A172 (cell line): Measurements from ENCODE around the gene BANF2. TPM values are rescaled to one million over a fixed set of nuclear protein-coding genes. Genes with fewer than 3 reads are reported as not detected.

Experiments used
- DNase-seq: peaks from one replicate; pipeline ENCODE4 v3.0.0-alpha.2; 2015; ENCODE audit warnings: low spot score
- total RNA-seq: library from RNA; depleted of rRNA; stranded (reverse); fragments of >200 nt; shearing (Covaris generic); gene quantifications from 2 replicates; pipeline ENCODE4 v1.2.3, GENCODE V29; 2014

Gene BANF2
- total RNA-seq, 1 experiment from 2014 or later, result not detected

DNA sequence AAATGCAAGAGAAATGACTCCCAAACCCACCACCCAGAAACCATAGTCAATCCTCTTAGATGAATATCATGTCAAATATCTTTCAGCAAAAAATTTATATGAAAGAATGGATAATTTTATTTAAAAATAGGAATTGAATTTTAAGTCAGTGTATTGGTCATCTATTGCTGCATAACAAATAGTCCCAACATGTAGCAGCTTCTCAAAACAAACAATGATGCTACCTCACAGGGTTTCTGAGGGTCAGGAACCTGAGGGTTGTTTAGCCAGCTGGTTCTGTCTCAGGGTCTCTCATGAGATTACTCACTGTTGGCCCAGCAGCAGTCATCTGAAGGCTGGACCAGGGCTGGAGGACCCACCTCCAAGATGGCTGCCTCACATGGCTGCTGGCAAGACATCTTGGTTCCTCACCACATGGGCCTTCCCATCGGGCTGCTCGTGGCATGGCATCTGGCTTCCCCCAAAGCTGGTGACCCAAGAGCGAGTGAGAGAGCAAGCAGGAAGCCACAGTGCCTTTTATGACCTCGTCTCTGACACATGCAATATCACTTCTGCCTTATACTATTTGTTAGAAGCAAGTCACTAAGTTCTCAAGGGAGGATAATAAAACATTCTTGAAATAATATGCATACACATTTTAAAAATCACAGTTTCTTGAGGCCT lies 36.3 kb downstream of the BANF2 start:
- no peak for DNase-seq

DNA sequence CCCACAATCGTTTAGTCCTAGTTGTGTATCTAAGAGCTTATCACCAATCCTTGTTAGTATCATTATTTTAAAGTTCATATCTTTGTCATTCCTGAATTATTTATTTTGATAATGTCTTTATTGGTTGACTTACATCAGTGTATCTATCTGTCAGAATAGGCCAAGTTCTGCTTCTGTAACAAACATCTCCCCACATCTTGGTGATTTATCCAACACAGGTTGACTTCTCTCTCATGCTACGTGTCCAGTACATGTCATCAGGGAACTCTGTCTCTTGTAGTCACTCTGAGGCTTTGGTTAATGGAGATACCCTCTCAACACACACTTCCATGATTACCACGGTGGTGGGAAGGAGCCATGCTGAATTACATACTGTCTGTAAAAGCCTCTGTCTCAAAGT lies 38.4 kb downstream of the BANF2 start:
- DNase-seq, result no peak

DNA sequence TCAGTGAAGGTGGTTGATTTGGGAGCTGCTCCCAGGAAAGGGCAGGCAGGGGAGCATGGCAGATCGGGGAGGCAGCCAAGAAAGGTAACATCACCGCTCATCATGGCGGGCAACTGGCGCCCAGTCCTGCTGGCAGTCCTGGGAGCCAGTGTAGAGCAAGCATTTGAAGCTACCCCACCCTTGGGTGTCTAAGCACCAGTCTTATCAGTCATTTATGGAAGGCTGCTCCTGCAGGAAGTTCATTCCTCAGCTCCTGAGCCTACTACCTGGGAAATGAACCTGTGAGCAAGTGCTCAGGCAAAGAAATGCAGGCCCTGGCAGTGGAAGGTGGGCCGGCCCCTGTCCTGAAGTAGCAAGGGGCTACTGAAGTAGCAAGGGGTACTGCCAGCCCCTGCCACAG lies 41.5 kb downstream of the BANF2 start:
- no peak for DNase-seq

DNA sequence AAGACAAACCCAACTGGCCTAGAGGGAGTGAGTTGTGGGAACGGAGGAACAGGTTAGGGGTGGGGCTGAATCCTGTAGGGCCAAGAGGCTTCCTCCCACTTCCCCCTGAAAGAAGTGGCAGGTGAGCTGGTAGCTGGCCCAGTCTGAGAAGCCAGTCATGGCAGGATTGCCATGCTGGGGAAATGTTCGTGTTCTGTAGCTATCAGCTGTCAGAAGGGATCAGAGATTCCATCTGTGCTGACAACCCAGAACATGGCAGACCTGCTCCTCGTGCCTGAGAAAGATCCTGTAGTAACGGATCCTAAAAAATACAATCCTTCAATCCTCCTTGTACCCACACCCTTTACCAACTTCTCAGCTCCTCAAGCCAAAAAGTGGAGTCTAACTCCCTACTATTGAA lies 43.0 kb downstream of the BANF2 start:
- DNase-seq, result no peak

DNA sequence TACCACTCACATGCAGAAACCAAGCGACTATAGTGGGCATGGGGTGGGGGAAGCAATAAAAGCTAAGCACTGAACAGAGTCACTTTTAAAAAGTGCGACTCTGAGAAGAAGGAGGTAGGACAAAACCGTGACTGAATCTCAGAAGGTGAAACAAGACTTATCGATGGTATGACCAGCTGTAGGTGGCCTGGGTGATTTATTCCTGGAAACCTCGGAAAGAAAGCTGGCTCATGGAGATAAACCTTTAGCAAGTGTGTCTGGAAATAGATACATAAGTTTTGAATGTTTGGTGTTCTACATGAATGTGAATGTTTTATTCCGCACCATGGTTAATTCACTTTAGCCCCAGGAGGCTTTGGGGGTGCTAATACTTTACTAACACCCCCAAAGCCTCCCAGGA lies 43.9 kb downstream of the BANF2 start:
- no peak for DNase-seq

DNA sequence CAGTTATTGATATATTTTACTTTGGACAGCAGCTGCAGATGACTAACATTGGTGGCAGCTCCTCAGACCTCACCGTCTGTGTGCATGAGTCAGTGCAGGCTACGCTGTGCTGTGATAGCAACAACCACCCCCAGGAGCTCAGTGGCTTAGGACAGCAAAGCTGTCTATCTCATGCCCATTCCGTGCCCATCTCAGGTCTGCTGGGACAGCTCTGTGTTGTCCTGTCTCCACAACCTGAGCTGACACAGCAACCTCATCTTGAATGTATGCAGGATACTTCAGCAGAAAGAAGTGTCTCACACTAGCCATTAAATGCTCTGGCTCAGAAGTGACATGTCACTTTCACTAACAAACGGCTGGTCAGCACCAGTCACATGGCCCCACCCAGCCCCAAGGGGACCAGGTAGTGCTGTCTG lies 47.7 kb downstream of the BANF2 start:
- peak; percentile 92 for DNase-seq

DNA sequence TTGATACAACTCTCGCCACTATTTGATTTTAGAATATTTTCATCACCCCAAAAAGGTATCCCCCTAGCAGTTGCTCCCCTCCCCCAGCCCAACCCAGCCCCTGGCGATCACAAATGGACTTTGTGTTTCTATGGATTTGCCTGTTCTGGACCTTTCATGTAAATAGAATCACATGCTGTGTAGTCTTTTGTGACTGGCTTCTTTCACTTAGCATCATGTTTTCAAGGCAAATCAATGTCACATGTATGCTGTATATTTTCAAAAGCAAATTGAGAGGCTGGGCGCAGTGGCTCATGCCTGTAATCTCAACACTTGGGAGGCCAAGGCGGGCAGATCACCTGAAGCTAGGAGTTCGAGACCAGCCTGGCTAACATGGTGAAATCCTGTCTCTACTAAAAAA lies 48.5 kb downstream of the BANF2 start:
- no peak for DNase-seq

DNA sequence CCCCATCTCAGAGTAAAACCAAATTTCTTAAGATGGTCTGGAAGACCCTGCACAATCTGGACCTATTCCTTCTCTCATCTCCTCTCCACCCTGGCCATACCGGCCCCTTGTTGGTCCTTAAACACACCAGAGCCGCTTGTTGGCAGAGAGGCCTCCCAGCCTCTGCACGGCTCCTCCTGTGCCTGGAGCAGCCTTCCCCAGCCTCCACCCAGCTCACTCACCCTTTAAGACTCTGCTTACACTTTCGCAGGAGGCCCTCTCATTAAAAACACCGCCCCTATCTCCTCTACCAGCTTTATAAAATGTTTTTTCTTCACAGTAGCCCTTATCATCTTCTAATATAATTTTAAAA lies 49.8 kb downstream of the BANF2 start:
- no peak for DNase-seq

DNA sequence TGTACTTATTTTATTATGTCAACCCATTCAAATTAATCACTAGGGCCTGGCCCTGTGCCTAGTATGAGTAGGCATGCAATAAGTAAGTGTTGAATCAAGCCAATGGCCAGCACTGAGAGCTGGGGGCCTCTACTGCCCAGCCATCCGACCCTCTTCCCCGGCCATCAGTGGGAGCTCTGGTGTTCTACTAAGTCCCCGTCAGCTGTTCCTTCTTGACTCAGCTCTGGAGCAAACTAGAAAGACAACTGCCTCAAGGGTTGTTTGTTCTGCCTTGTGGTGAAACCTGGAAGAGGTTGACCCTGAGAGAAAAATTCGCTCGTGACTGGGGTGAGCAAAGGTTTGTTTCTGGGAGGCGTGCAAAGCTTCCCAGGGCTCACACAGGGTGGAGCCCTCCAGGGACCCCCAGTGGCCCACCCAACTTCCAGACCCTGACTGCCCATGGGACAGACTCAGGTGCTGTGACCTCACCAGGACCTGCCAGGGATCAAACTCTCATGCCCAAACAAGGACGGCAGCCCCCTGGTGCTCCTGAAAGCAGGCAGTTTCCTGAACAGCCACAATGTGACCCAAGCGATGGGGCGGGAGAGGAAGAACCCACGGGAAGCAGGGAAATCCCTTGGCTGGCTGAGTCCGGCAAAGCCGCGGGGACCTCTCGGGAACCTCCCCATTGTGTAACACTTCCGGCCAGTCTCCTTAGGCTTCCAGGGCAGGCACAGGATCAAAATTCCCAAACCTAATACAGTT lies 50.4 kb downstream of the BANF2 start:
- DNase-seq, result no peak

DNA sequence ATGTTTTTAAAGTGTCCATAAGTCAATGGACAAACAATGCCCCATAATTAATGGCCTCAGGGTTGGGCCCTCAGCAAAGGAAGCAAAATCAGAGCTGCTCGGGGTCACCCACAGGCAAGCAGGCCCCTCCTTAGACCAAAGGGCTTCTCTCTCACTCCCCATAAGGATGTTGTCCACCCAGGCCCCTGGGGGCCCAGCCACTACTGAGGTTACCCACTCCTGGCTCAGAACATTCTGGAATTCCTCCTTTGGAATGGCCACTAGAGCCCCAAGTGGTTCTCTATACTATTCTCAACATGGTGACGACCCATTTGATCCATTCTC lies 50.9 kb downstream of the BANF2 start:
- no peak for DNase-seq

DNA sequence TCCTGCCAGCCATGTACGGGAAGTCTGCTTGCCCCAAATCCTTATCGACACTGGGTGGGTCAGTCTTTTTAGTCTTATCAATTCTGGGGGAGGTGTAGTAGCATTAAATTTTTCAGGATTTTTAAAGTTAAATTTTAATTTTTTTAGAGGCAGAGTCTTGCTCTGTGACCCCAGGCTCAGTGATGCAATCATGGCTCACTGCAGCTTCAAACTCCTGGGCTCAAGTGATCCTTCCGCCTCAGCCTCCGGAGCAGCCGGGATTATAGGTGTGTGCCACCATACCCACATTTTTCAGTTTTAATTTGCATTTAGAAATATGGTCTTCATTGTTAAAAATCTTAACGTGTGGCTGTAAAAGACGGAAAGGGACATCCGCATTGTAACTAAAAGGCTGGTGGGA lies 51.9 kb downstream of the BANF2 start:
- DNase-seq, result no peak

DNA sequence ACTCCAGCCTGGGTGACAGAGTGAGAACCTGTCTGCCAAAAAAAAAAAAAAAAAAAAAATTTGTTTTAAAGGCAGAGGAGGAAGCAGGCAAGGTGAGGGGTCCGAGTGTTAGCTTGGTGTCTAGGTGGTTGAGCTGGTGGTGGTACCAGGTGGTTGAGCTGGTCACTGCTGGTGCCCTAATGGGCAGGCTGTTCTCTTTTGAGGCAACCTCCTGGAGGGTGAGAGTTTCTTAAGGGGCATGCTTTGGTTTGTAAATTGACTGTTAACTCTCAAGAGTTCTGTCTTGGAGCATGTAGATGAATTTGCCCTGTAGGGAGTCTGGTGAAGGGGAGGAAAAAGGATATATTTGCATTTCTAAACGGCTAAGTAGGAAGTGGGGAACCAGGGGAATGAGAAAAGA lies 52.7 kb downstream of the BANF2 start:
- DNase-seq, result no peak

DNA sequence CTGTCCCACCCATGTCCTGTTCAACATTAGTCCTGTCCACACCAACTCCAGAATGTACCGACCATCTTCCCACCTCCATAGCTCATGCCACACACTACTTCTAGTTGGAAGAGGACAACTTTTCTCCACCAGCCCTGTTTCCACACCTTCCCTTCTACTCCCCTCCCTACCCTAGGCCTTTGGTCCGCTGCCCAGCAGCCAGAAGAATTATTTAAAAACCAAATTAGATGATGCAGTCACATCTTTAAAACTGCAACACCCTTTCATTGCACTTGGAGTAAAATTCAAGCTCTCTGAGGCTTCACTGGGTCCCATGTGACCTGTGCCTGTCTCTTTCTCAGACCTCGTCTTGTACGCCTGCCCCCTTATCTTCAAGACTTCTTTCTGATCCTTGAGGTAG lies 53.8 kb downstream of the BANF2 start:
- DNase-seq, result no peak

DNA sequence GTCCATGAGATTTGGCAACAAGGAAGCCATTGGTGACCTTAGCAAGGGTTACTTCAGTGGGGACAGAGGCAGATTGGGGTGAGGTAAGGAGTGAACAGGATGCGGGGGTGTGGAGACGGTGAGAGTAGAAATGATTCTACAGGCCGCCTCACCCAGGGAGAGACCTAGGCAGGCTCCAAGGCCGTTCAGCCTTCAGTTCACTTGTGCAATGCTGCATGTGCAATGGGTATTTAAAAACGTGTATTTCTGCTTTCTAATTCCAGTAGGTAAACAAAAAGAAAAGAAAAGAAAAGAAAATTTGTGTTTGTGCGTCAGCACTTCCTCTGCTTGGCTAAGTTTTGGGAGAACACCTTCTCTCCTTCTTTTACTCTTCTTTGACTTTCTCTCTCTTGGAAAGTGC lies 56.8 kb downstream of the BANF2 start:
- no peak for DNase-seq

DNA sequence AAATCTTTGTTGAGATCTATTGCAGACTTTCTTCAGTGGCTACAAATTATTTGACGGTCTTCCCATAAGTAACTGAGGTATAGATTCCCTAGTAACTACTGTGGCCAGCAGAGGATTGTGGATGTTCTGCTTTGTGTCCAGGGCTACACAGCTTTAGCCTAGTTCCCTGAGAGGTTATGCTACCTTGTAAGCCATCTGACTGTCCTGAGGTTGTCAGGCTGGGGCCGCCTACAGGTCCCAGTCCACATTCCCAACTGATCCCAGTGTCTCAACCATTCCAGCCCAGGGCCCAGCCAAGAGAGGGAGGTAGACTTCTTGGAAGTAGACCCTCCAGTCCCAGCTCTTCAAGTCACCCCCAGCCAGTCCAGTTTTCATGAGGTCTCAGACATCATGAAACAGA lies 57.7 kb downstream of the BANF2 start:
- DNase-seq, result no peak

DNA sequence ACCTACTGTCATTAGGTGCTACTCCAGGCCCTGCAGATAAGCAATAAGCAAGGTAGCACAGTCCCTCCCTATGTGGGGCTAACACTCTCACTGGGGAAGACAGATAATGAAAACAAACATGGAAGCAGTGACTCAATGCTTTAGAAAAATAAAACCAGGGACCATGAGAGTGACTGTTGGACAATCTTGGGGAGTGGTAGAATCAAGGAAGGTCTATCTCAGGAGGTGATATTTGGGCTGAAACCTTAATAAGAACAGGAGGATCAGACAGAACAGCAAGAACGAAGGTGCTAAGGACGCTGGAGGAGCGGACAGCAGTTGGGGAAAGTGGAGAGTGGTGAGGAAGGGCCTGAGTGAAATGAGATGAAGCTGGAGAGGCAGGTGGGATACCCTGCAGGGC lies 58.2 kb downstream of the BANF2 start:
- DNase-seq, result no peak

DNA sequence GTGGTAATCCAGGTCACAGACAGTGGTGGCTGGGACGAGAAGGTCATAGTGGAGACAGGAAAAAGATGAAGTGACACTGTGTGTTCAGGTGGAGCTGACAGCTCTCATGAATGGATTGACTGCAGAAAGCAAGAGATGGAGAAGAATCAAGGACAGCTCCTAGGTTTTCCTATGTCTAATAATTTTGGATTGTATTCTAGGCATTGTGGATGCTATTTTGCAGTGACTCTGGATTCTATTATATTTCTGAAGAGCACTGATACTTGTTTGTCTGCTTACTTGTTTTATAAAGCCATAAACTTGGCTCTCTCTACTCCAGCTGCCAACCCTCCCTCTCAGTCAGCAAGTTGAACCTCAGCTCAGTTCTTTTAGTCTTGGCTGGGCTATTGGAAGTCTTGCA lies 58.7 kb downstream of the BANF2 start:
- DNase-seq, result no peak

DNA sequence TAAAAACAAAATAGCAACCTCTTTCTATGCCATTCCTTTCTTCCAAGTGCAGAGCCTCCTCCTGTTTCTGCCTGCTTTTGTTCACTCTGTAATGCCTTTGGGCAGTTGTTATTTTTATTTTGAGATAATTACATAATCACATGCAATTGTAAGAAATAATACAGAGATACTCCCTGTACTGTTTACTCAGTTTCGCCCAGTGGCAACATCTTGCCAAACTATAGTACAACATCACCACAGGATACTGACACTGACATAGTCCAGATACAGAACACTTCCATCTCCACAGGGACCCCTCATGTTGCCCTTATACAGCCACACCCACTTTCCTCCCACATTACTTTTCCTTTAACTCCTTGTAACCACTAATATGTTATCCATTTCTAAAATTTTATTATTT lies 59.7 kb downstream of the BANF2 start:
- no peak for DNase-seq

DNA sequence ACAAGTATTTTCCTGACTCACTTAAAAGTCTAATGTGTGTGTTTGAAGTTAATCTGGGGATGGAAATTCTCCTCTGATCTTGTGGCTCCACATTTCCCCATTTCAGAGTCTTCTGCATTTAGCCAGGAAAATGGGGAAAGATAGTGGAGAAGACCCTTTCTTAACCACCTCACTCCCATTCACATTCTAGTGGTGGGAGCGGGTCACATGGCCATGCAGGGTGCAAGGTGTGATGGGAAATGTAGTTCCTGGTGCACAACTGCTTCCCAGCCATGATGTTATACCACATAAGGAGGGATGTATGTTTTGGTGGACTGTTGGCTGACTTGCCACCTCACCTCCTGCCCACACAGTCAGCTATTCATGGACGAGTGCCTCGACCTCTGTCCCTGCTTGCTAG lies 61.8 kb downstream of the BANF2 start:
- no peak for DNase-seq

DNA sequence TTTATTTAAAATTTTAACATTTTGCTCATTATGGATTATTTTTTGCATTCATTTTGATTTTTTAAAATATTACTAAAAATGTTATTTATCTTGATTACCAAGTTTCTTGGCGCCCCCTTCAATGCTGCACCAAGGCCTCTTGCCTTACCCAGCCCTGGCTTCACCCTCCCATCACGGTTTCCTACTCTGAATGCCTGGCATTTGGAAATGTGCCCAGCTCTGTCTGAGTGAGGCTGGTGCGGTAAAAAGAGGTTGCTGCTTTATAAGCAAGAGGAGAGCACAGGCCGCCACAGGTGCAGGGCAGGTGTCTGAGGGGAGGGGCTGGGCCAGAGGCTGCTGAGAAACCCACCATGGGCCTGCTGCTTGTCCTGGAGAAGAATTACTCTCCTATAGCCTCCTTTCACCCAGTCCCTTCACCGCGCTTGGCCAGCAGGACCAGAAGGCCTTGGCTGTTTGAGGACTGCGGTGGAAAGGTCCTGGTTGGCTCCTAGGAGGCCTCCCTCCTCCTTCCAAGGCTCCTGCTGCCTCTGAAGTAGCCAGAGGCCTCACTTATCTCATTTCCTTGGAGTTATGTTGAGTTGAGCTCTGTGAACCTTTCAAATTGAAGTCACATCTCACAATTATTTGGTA lies 62.6 kb downstream of the BANF2 start:
- DNase-seq, result no peak

DNA sequence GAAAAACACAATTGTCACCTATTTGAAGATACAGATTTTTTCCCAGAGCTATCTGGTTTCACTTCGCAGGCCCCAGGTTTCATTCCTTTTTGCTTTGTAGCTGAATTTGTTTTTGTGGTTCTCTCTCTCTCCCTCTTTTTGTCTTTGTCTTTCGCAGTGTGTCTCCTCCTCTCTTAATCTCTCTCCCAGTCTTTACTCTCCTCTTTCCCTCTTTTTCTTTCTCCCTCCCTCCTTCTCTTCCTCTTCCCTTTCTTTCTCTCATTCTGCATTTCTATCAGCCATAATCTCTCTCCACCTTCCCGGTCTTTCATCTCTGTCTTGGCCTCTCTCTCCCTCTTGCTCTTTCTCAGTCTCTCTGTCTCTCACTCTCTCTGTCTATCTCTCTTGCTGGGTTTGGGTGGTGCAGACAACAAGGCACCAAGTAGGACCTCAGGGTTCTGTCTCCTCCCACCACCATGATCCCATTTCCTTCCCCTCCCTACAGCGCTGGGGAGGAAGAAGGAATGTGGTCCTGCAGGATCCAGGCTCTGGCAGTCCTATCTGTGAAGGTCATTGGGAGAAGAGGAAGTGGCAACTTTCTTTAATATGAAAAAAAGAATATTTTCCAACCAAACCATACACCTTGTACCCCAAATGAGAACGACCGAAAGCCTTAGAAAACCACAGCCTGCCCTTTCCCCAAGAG lies 63.2 kb downstream of the BANF2 start:
- DNase-seq, result no peak

DNA sequence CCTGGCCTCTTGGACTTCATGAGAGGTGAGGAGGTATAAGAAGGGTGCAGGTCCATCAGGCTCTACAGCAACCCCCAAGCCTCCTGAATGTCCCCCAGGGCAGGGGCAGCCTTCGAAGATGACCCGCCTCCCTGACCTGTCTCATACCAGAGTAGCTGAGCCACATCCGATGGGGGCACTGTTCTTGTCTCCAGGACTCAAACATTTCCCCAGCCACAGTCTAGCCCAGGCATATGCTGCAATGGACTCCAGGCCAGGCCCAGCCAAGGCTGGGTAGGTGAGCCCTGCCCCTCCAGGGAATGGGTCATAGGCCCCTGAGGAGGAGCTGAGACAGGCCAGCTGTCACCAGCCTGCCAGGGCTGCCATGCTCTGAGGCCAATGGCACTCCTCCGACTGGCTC lies 65.3 kb downstream of the BANF2 start:
- DNase-seq, result no peak

DNA sequence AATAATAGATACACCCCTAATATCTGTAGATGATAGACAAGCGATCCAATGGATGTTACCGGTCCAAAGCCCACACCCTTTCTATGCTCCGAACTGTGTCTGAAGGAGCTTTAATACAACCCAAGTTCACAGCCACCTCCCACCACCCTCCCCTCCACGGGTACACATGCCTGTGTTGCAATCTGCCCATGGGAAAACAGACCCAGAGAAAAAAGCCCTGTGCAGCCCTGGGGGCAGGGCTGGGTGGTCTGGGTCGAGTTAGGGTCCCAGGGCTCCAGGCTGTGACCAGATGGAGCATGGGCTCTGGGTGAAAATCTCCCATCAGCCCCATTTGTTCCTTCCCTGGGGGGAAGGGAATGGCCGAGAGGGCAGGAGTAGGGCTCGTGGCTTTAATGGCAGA lies 65.8 kb downstream of the BANF2 start:
- no peak for DNase-seq
